SK-N-SH (cell line): ENCODE measurements around the gene DACT2. TPM values are rescaled to one million over a fixed set of nuclear protein-coding genes. Genes with fewer than 3 reads are reported as not detected.

Source experiments
- CTCF ChIA-PET: fragments of 300-600, 350-600 bp; formaldehyde crosslinking; extraction: SDS; loops from one replicate; lab custom pipeline; 2021; lab: Yijun Ruan, JAX
- POLR2A ChIA-PET: fragments of 350-600 bp; sonication (Branson Sonifier 250); formaldehyde crosslinking; extraction: SDS; loops from one replicate; lab custom pipeline; 2020; ENCODE audit warnings: antibody characterized with exemption, inconsistent platforms; lab: Yijun Ruan, JAX
- DNase-seq: peaks from one replicate; pipeline ENCODE4 v3.0.0; 2012
- H2AFZ ChIP-seq: fragments of 200-600 bp; sonication (generic); 2 replicates; pipeline ENCODE4 v1.8.1; 2016; ENCODE audit warnings: antibody characterized with exemption, mild to moderate bottlenecking, low read depth
- H3F3A ChIP-seq: fragments of 200-600 bp; sonication (generic); replicated peaks from 2 replicates; pipeline ENCODE3; 2016; ENCODE audit warnings: antibody characterized with exemption, mild to moderate bottlenecking; ENCODE audit not compliant: insufficient read depth
- H3K27ac ChIP-seq, 2 experiments: fragments of 200-500 bp in 1 of 2; fragments of 200-600 bp in 1 of 2; sonication (Bioruptor generic) in 1 of 2; sonication (generic), shearing (Covaris generic) in 1 of 2; 2 replicates each; pipeline versions ENCODE4 v1.5.1 to v1.6.1; 2014 to 2016; ENCODE audit warnings: low read depth in 2 of 2, inconsistent platforms in 1 of 2, low read length in 1 of 2, mild to moderate bottlenecking in 1 of 2, mixed read lengths in 1 of 2
- H3K27me3 ChIP-seq: fragments of 200-600 bp; sonication (generic), shearing (Covaris generic); 2 replicates; pipeline ENCODE4 v1.6.1; 2016; ENCODE audit warnings: mixed run types; ENCODE audit not compliant: insufficient read depth
- H3K36me3 ChIP-seq, 2 experiments: fragments of 200-500 bp in 1 of 2; fragments of 200-600 bp in 1 of 2; sonication (Bioruptor generic) in 1 of 2; sonication (generic) in 1 of 2; replicated peaks in 1 of 2; 2 replicates each; pipeline versions ENCODE3 to v1.5.1; 2014 to 2016; ENCODE audit warnings: low read length in 1 of 2, mild to moderate bottlenecking in 1 of 2; ENCODE audit not compliant: insufficient read depth in 2 of 2, control insufficient read depth in 1 of 2
- H3K4me1 ChIP-seq, 2 experiments: fragments of 200-500 bp in 1 of 2; fragments of 200-600 bp in 1 of 2; sonication (Bioruptor generic) in 1 of 2; sonication (generic), shearing (Covaris generic) in 1 of 2; 2 replicates each; pipeline versions ENCODE4 v1.5.1 to v1.6.1; 2014 to 2016; ENCODE audit warnings: low read depth in 1 of 2, low read length in 1 of 2, mixed run types in 1 of 2; ENCODE audit not compliant: insufficient read depth in 2 of 2, control insufficient read depth in 1 of 2
- H3K4me2 ChIP-seq: fragments of 200-600 bp; sonication (generic), shearing (Covaris generic); 2 replicates; pipeline ENCODE4 v1.6.1; 2017; ENCODE audit warnings: mixed run types
- H3K4me3 ChIP-seq, 2 experiments: fragments of 200-500 bp in 1 of 2; fragments of 200-600 bp in 1 of 2; sonication (Bioruptor generic) in 1 of 2; sonication (generic), shearing (Covaris generic) in 1 of 2; 2 replicates each; pipeline versions ENCODE4 v1.5.1 to v1.8.1; 2014 to 2016; ENCODE audit warnings: low read depth in 2 of 2, inconsistent platforms in 1 of 2, low read length in 1 of 2, mild to moderate bottlenecking in 1 of 2, mixed read lengths in 1 of 2, moderate library complexity in 1 of 2
- H3K79me2 ChIP-seq: fragments of 200-600 bp; sonication (generic); 2 replicates; pipeline ENCODE4 v1.8.1; 2017; ENCODE audit warnings: mild to moderate bottlenecking; ENCODE audit not compliant: insufficient read depth
- H3K9ac ChIP-seq: fragments of 200-600 bp; sonication (generic); 2 replicates; pipeline ENCODE4 v1.6.1; 2017; ENCODE audit warnings: mixed run types
- H3K9me2 ChIP-seq: fragments of 200-600 bp; sonication (generic); 2 replicates; pipeline ENCODE4 v1.6.1; 2017; ENCODE audit warnings: mixed run types
- H3K9me3 ChIP-seq: fragments of 200-600 bp; sonication (generic); 2 replicates; pipeline ENCODE4 v1.6.1; 2017; ENCODE audit warnings: mixed run types, mild to moderate bottlenecking, moderate library complexity
- H4K20me1 ChIP-seq: fragments of 200-600 bp; sonication (generic); 2 replicates; pipeline ENCODE4 v1.6.1; 2017; ENCODE audit warnings: mild to moderate bottlenecking, mixed run types; ENCODE audit not compliant: insufficient read depth
- CHD2 ChIP-seq: fragments of 150-350 bp; IDR thresholded peaks from 2 replicates; pipeline ENCODE4 v1.6.1; 2018; ENCODE audit warnings: low read length; ENCODE audit not compliant: partially characterized antibody
- CTCF ChIP-seq: fragments of 200-600 bp; sonication (generic); IDR thresholded peaks from 2 replicates; pipeline ENCODE4 v1.6.1; 2017; ENCODE audit warnings: antibody characterized with exemption, mild to moderate bottlenecking, moderate library complexity
- ELF1 ChIP-seq: IDR thresholded peaks from 2 replicates; pipeline ENCODE4 v1.4.0; 2012
- EZH2phosphoT487 ChIP-seq: fragments of 200-600 bp; sonication (generic); IDR thresholded peaks from 2 replicates; pipeline ENCODE4 v1.6.1; 2017; ENCODE audit warnings: low read depth, mixed run types, mild to moderate bottlenecking, antibody characterized with exemption, moderate library complexity, borderline replicate concordance
- FOXM1 ChIP-seq: IDR thresholded peaks from 2 replicates; pipeline ENCODE4 v1.4.0; 2012; ENCODE audit warnings: low read depth, mild to moderate bottlenecking
- GATA2 ChIP-seq: sonication (generic); formaldehyde crosslinking; IDR thresholded peaks from 2 replicates; pipeline ENCODE4 v1.5.0; 2020; ENCODE audit warnings: mild to moderate bottlenecking, missing genetic modification reagents
- IRF3 ChIP-seq: fragments of 150-350 bp; IDR thresholded peaks from 2 replicates; pipeline ENCODE4 v1.6.1; 2016; ENCODE audit warnings: mild to moderate bottlenecking, low read depth, low read length
- NRF1 ChIP-seq: IDR thresholded peaks from 2 replicates; pipeline ENCODE4 v1.6.1; 2012; ENCODE audit warnings: low read depth, mild to moderate bottlenecking, low read length
- RAD21 ChIP-seq: IDR thresholded peaks from 2 replicates; pipeline ENCODE4 v1.6.1; 2012; ENCODE audit warnings: mild to moderate bottlenecking, low read length
- REST ChIP-seq: IDR thresholded peaks from 2 replicates; pipeline ENCODE4 v1.6.1; 2012; ENCODE audit warnings: mild to moderate bottlenecking, low read depth, low read length, moderate library complexity
- TCF12 ChIP-seq: IDR thresholded peaks from 2 replicates; pipeline ENCODE4 v1.4.0; 2012
- USF1 ChIP-seq: IDR thresholded peaks from 2 replicates; pipeline ENCODE4 v1.4.0; 2012; ENCODE audit warnings: low read depth, borderline replicate concordance
- YY1 ChIP-seq: IDR thresholded peaks from 2 replicates; pipeline ENCODE4 v1.4.0; 2012; ENCODE audit warnings: low read depth, mild to moderate bottlenecking
- ZBTB33 ChIP-seq: IDR thresholded peaks from 2 replicates; pipeline ENCODE4 v1.4.0; 2012; ENCODE audit warnings: low read depth, borderline replicate concordance
- WGBS: methylation state at CpG from one replicate; pipeline ENCODE4 v1.1.6; 2017; ENCODE audit warnings: low lambda C conversion rate; 5-methylcytosine and 5-hydroxymethylcytosine counted together
- polyA plus RNA-seq, 3 experiments: library from polyadenylated mRNA; depleted of rRNA; stranded (reverse); fragments of >200 nt; gene quantifications; 2 replicates each; pipeline ENCODE4 v1.2.3, GENCODE V29; 2012

The DACT2 gene
- polyA plus RNA-seq, 1 of the 3 experiments (the other 2 are of a cell fraction), result not detected

- Histone ChIP-seq H3K4me1 (no peaks in the 10 kb centered on the region), H3K9me3 (no peaks in the 10 kb centered on the region), H3K27me3 (no peaks in the 10 kb centered on the region), H3K79me2 (no peaks in the 10 kb centered on the region), H3K4me2 (no peak overlapping the region), H3K9me2 (no peaks in the 10 kb centered on the region), H3K9ac (no peak overlapping the region), H3F3A (no peaks in the 10 kb centered on the region), H4K20me1 (no peaks in the 10 kb centered on the region), H3K27ac (no peak overlapping the region), H2AFZ (no peak overlapping the region), H3K36me3 (no peaks in the 10 kb centered on the region), H3K4me3 (no peak overlapping the region)
- no peak for TF ChIP-seq USF1
- TF ChIP-seq CTCF, result 0 out of 2 replicates have a peak, but pooled peaks have one; percentile 8
- TF ChIP-seq NRF1, result no peak
- TF ChIP-seq TCF12, result no peak
- peak; percentile 20; the same call in 1 of the 2 replicates for TF ChIP-seq RAD21
- 57% methylated on average over 5 of the region's 5 CpGs for WGBS
- ChIA-PET POLR2A (no interaction called here), CTCF (interaction anchor here (0.5 to 2.1 kb wide), 5 partner anchors 22 to 552 kb away, joined by 3 to 6 read pairs (median 3); no protein-coding TSS in a partner anchor)
- DNase-seq, result peak; percentile 63
Measured at GRCh38 chr6:168333039-168333438, 13.5 kb upstream of the DACT2 start.

- Histone ChIP-seq H3K9ac (no peak overlapping the region), H3K36me3 (no peaks in the 10 kb centered on the region), H3F3A (no peaks in the 10 kb centered on the region), H3K4me1 (no peaks in the 10 kb centered on the region), H3K27ac (no peak overlapping the region), H3K4me3 (no peak overlapping the region), H3K79me2 (no peaks in the 10 kb centered on the region), H3K4me2 (no peak overlapping the region), H3K27me3 (no peaks in the 10 kb centered on the region), H3K9me2 (no peaks in the 10 kb centered on the region), H4K20me1 (no peaks in the 10 kb centered on the region), H3K9me3 (no peaks in the 10 kb centered on the region), H2AFZ (no peak overlapping the region)
- DNase-seq, result no peak
- TF ChIP-seq REST (no peak), CHD2 (no peak), NRF1 (no peak), YY1 (no peak), EZH2phosphoT487 (no peak), ZBTB33 (no peak), FOXM1 (no peak), GATA2 (CRISPR knock-in tag) (no peak), ELF1 (no peak), IRF3 (no peak)
- CTCF ChIA-PET, result interaction anchor here (1.0 to 2.1 kb wide), 3 partner anchors 23 to 272 kb away, joined by 3 to 6 read pairs (median 3); no protein-coding TSS in a partner anchor
- WGBS, result 42% methylated on average over 13 of the region's 13 CpGs
- POLR2A ChIA-PET, result no interaction called here
Measured at GRCh38 chr6:168332020-168332419, 12.4 kb upstream of the DACT2 start.
